ENCODE measurements around the gene CFAP90. TPM values are rescaled to one million over a fixed set of nuclear protein-coding genes. Genes with fewer than 3 reads are reported as not detected.
A peak's percentile ranks its signal among the peaks of the same experiment; 100 is the strongest.

The CFAP90 gene
- total RNA-seq, 1 donor, result not detected

- TF ChIP-seq CTCF (IDR thresholded peaks at IDR 0.05; ENCODE audit: insufficient read depth, low read length), result peak; percentile 10
- no peak overlapping the region for H3K4me3 ChIP-seq (ENCODE audit: low read depth, low read length)
- no peak for DNase-seq (ENCODE audit: low read depth)
These were observed 45.6 kb downstream of the CFAP90 start for GRCh38 chr5:7805379-7805778.

DNA sequence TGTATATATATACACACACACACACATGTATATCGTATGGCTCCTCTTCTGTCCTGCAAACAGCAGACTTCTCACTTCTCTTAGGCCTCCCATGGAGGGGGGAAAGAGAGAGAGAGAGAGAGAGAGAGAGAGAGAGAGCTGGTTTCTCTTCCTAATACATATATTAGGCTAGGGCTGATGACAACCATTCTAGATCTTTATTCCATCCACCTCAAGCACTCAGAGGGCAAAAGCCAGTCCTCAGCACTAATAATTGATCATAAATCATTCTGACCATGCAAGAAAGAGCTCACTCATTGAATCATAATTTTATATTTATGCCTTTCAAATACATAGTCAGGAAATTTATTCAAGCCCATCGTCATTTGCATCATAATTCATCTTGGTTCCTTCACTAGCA, 47.0 kb downstream of the CFAP90 start:
- no peak for TF ChIP-seq CTCF (IDR thresholded peaks at IDR 0.05; ENCODE audit: insufficient read depth, low read length)
- DNase-seq (ENCODE audit: low read depth), result no peak
- H3K4me3 ChIP-seq (ENCODE audit: low read depth, low read length), result no peak overlapping the region

GRCh38 chr5:7802855-7803254, 48.1 kb downstream of the CFAP90 start:
- H3K4me3 ChIP-seq (ENCODE audit: low read depth, low read length), result no peak overlapping the region
- no peak for DNase-seq (ENCODE audit: low read depth)
- TF ChIP-seq CTCF (IDR thresholded peaks at IDR 0.05; ENCODE audit: insufficient read depth, low read length), result no peak

- H3K4me3 ChIP-seq (ENCODE audit: low read depth, low read length), result no peak overlapping the region
- TF ChIP-seq CTCF (IDR thresholded peaks at IDR 0.05; ENCODE audit: insufficient read depth, low read length), result no peak
- no peak for DNase-seq (ENCODE audit: low read depth)
These were observed 48.9 kb downstream of the CFAP90 start for GRCh38 chr5:7801891-7802614.

DNA sequence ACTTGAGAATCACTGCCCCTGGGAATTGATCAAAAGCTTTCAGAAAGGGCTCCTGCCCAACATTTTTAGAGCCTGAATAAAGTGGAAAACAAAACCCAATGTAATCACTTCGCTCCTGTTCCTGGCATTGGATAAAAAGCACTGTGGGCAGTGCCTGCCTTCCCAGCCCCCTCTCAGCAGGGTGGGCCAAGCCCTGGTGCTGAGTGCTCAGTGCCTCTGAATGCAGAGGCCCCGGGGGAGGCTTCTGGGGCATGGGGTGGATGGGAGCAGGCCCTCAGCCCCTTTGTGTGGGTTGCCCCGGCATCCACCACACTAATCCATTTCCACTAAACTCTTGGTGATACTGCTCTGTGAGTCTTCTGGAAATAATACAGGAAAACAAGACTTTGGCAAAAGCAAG, 55.6 kb downstream of the CFAP90 start:
- TF ChIP-seq CTCF (IDR thresholded peaks at IDR 0.05; ENCODE audit: insufficient read depth, low read length), result no peak
- DNase-seq (ENCODE audit: low read depth), result no peak
- no peak overlapping the region for H3K4me3 ChIP-seq (ENCODE audit: low read depth, low read length)

DNA sequence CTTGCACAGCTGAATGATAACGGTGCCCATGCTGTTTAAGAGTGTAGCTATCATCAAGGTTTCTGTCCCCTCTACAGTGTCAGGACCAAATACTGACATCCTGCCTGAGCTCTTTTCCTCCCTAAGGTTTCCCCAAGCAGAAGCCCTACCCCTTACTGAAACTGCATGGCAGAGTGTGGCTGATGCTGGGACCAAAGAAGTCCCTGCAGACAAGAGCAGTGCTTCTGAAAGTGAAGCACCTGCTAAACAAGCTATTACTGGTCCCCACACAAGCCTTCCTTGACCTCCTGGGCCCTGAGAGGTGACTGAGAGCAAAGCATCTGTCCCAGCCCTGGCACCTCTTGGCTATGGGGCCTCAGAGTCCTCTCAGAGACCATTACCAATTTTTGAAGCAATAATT, 56.1 kb downstream of the CFAP90 start:
- no peak for DNase-seq (ENCODE audit: low read depth)
- no peak overlapping the region for H3K4me3 ChIP-seq (ENCODE audit: low read depth, low read length)
- no peak for TF ChIP-seq CTCF (IDR thresholded peaks at IDR 0.05; ENCODE audit: insufficient read depth, low read length)

DNA sequence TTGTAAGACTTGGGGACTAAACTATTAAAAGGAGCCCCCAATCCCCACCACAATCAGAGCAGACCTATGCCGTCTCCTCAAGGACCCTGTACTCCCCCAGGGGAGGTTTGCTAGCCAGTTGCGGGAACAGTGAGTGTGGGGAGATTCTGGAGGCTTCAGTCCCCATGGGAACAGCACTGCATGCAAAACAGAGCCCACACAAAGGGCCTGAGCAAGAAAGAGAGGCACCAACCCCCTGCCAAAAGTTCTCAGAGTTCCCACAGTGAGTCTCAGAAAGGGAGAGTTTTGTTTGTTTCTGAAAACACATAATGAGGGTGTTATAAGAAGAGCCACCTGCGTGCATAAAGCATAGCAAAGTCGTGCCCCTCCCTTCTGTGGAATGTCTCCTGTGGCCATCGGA, 56.6 kb downstream of the CFAP90 start:
- no peak for DNase-seq (ENCODE audit: low read depth)
- no peak for TF ChIP-seq CTCF (IDR thresholded peaks at IDR 0.05; ENCODE audit: insufficient read depth, low read length)

More for the DNA sequence above, 56.6 kb downstream of the CFAP90 start:
- no peak overlapping the region for H3K4me3 ChIP-seq (ENCODE audit: low read depth, low read length)
